Panc1 (cell line): ENCODE results near the gene PTK6. TPM values are rescaled to one million over a fixed set of nuclear protein-coding genes. Genes with fewer than 3 reads are reported as not detected.

Experiments
- ATAC-seq: fragments of 200-7000 bp; cut with Tn5 transposase; 2 replicates; pipeline ENCODE4 v1.9.1; 2020; ENCODE audit warnings: mild to moderate bottlenecking, moderate library complexity
- BruUV-seq: library from RNA; stranded (reverse); fragments of 400-500 nt; replicated peaks from 2 replicates; lab custom pipeline; 2021; lab: Mats Ljungman, UMichigan
- CTCF ChIA-PET: fragments of 300-600 bp; sonication (Branson Sonifier 250); formaldehyde crosslinking; loops from one replicate; lab custom pipeline; 2022; ENCODE audit warnings: antibody characterized with exemption; lab: Charles Lee
- POLR2A ChIA-PET: fragments of 300-600 bp; sonication (Branson Sonifier 250); formaldehyde crosslinking; loops from one replicate; lab custom pipeline; 2022; ENCODE audit warnings: antibody characterized with exemption; lab: Charles Lee
- DNase-seq: peaks from one replicate; pipeline ENCODE4 v3.0.0-alpha.2; 2010; ENCODE audit warnings: low read depth, low spot score
- H3K27ac ChIP-seq: 2 replicates; pipeline ENCODE4 v1.5.1; 2011; ENCODE audit warnings: mild to moderate bottlenecking, low read length, inconsistent platforms
- H3K27me3 ChIP-seq: fragments of 200-500 bp; sonication (Bioruptor generic); 2 replicates; pipeline ENCODE4 v1.6.0; 2014; ENCODE audit warnings: low read length, inconsistent platforms; ENCODE audit not compliant: control insufficient read depth, insufficient read depth
- H3K36me3 ChIP-seq: fragments of 200-500 bp; sonication (Bioruptor generic); 2 replicates; pipeline ENCODE4 v1.5.1; 2014; ENCODE audit warnings: inconsistent platforms, mild to moderate bottlenecking, low read length, moderate library complexity; ENCODE audit not compliant: control insufficient read depth, insufficient read depth
- H3K4me1 ChIP-seq: 2 replicates; pipeline ENCODE4 v1.5.1; 2011; ENCODE audit warnings: inconsistent platforms, mild to moderate bottlenecking, low read length, moderate library complexity; ENCODE audit not compliant: control insufficient read depth, insufficient read depth
- H3K4me3 ChIP-seq, 2 experiments: 2 replicates each; pipeline ENCODE4 v1.5.1; 2011 to 2012; ENCODE audit warnings: low read depth in 2 of 2, low read length in 2 of 2, mild to moderate bottlenecking in 2 of 2, inconsistent platforms in 1 of 2, moderate library complexity in 1 of 2
- H3K9me3 ChIP-seq: fragments of 200-500 bp; sonication (Bioruptor generic); 2 replicates; pipeline ENCODE4 v1.5.1; 2014; ENCODE audit warnings: low read depth, mild to moderate bottlenecking, inconsistent platforms, low read length, moderate library complexity; ENCODE audit not compliant: control insufficient read depth, insufficient read depth
- POLR2AphosphoS5 ChIP-seq: IDR thresholded peaks from 2 replicates; pipeline ENCODE4 v1.6.1; 2012; ENCODE audit warnings: mild to moderate bottlenecking, low read depth, low read length, moderate library complexity
- SIN3A ChIP-seq: IDR thresholded peaks from 2 replicates; pipeline ENCODE4 v1.6.1; 2012; ENCODE audit warnings: low read depth, mild to moderate bottlenecking, low read length, moderate library complexity, borderline replicate concordance; ENCODE audit not compliant: insufficient read depth
- TCF7L2 ChIP-seq: IDR thresholded peaks from 2 replicates; pipeline ENCODE4 v1.6.1; 2011; ENCODE audit warnings: mild to moderate bottlenecking, low read depth, low read length, inconsistent platforms
- in situ Hi-C: cut with HindIII; loops from 2 replicates; pipeline ENCODE4 v1.10.0; 2016; ENCODE audit warnings: low sequenced_read_pairs, low pct_unique_long_range_greater_than_20kb
- intact Hi-C: fragments of 100-400 bp; cut with micrococcal nuclease; formaldehyde crosslinking; loops from one replicate; pipeline ENCODE4 v1.10.0; 2022; ENCODE audit not compliant: unreplicated experiment
- total RNA-seq: library from RNA; stranded (reverse); gene quantifications from one replicate; pipeline ENCODE4 v1.2.1, GENCODE V29; 2021; ENCODE audit not compliant: unreplicated experiment
- TF ChIP-seq, protein P1 (sequence below): fragments of 450-650 bp; IDR thresholded peaks from 2 replicates; pipeline ENCODE4 v1.5.1; 2017; ENCODE audit warnings: mild to moderate bottlenecking
- TF ChIP-seq, protein P2 (sequence below), 2 experiments: IDR thresholded peaks; 2 replicates each; pipeline ENCODE4 v1.6.1; 2011 to 2012; ENCODE audit warnings: low read depth in 2 of 2, control low read depth in 1 of 2, low read length in 1 of 2, mild to moderate bottlenecking in 1 of 2, moderate library complexity in 1 of 2; ENCODE audit not compliant: insufficient read depth in 1 of 2

PTK6 gene
- total RNA-seq, 1 experiment from 2014 or later, result 6.5 TPM

DNA sequence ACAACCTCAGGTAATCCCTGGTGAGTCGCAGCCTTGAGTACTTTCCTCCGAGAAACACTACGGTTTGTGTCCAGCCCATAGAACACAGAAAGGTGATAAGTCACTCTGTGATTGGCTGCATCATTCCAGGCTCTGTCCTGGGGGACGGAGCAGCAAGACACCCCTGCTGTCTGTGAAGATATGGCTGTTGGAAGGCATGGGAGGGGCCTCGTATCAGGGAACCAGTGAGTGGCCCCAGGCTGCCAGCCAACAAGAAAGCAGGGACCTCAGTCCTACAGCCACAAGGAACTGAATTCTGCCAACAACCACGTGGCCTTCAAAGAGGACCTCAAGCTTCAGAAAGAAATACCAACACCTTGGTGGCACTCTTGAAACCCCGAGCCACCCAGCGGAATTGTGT lies 31.9 kb downstream of the PTK6 start:
- H3K4me1 ChIP-seq, result peaks cover 3% of the 10 kb centered on the region; the same call in 1 of the 2 replicates
- in situ Hi-C loops, result no loop called here
- no peak for DNase-seq
- H3K36me3 ChIP-seq, result no peaks in the 10 kb centered on the region
- no peaks in the 10 kb centered on the region for H3K27me3 ChIP-seq
- no peak for TF ChIP-seq SIN3A
- no peak overlapping the region for H3K4me3 ChIP-seq
- no TSS peak for BruUV-seq
- POLR2A ChIA-PET, result no interaction called here
- intact Hi-C loops, result no loop called here
- CTCF ChIA-PET, result no interaction called here
- H3K9me3 ChIP-seq, result no peaks in the 10 kb centered on the region
- no peak for ATAC-seq
- no peak overlapping the region for H3K27ac ChIP-seq

DNA sequence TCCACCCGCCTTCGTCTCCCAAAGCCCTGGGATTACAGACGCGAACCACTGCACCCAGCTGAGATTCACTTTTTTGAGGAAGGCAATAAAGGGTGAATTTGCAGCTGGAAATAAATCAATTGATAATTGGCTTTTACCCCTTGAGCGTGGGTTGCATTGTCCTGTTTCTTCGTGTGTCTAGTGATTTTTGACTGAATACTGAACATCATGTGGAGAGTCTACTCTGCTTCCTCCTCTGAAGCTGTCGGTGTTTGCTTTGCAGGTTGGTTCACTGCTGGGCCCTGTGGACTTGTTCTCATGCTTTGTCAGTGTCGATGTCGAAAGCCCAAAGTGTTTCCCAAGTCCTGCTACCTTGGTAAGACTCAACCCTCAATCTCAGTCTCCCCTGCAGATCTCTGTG lies 32.5 kb downstream of the PTK6 start:
- ATAC-seq, result no peak
- Histone ChIP-seq H3K27me3 (no peaks in the 10 kb centered on the region), H3K4me3 (no peak overlapping the region), H3K4me1 (peaks cover 3% of the 10 kb centered on the region; the same call in 1 of the 2 replicates), H3K27ac (no peak overlapping the region), H3K36me3 (no peaks in the 10 kb centered on the region), H3K9me3 (no peaks in the 10 kb centered on the region)
- in situ Hi-C loops, result no loop called here
- ChIA-PET CTCF (no interaction called here), POLR2A (no interaction called here)
- no peak for DNase-seq
- BruUV-seq, result no TSS peak
- TF ChIP-seq TCF7L2 (no peak), SIN3A (no peak)
- TF ChIP-seq, protein P1, sequence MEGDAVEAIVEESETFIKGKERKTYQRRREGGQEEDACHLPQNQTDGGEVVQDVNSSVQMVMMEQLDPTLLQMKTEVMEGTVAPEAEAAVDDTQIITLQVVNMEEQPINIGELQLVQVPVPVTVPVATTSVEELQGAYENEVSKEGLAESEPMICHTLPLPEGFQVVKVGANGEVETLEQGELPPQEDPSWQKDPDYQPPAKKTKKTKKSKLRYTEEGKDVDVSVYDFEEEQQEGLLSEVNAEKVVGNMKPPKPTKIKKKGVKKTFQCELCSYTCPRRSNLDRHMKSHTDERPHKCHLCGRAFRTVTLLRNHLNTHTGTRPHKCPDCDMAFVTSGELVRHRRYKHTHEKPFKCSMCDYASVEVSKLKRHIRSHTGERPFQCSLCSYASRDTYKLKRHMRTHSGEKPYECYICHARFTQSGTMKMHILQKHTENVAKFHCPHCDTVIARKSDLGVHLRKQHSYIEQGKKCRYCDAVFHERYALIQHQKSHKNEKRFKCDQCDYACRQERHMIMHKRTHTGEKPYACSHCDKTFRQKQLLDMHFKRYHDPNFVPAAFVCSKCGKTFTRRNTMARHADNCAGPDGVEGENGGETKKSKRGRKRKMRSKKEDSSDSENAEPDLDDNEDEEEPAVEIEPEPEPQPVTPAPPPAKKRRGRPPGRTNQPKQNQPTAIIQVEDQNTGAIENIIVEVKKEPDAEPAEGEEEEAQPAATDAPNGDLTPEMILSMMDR, result no peak
- intact Hi-C loops, result no loop called here

DNA sequence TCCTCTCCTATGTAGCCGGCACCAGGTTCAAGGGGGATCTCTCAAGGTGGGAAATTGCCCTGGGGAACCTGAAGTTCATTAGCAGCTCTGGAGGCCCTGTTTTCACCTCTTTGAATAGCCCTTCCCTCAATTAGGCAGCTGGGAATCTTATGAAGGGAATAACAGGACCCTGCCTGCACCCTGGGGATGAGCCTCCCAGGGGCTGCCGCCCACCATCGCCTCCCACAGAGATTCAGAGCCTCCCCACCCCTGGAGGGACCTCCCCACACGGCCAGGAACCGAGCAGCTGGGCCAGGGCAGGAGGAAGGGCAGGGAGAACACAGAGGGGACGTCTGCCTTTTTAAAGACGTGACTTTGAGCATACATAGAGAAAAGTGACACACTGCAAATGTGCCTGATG lies 33.7 kb downstream of the PTK6 start:
- Histone ChIP-seq H3K4me1 (peaks cover 3% of the 10 kb centered on the region; the same call in 1 of the 2 replicates), H3K36me3 (no peaks in the 10 kb centered on the region; the same call in 1 of the 2 replicates), H3K27me3 (no peaks in the 10 kb centered on the region), H3K4me3 (no peak overlapping the region), H3K9me3 (no peaks in the 10 kb centered on the region), H3K27ac (no peak overlapping the region)
- ChIA-PET POLR2A (no interaction called here), CTCF (no interaction called here)
- ATAC-seq, result no peak
- no TSS peak for BruUV-seq
- intact Hi-C loops (no loop called here), in situ Hi-C loops (no loop called here)
- TF ChIP-seq, protein P2, sequence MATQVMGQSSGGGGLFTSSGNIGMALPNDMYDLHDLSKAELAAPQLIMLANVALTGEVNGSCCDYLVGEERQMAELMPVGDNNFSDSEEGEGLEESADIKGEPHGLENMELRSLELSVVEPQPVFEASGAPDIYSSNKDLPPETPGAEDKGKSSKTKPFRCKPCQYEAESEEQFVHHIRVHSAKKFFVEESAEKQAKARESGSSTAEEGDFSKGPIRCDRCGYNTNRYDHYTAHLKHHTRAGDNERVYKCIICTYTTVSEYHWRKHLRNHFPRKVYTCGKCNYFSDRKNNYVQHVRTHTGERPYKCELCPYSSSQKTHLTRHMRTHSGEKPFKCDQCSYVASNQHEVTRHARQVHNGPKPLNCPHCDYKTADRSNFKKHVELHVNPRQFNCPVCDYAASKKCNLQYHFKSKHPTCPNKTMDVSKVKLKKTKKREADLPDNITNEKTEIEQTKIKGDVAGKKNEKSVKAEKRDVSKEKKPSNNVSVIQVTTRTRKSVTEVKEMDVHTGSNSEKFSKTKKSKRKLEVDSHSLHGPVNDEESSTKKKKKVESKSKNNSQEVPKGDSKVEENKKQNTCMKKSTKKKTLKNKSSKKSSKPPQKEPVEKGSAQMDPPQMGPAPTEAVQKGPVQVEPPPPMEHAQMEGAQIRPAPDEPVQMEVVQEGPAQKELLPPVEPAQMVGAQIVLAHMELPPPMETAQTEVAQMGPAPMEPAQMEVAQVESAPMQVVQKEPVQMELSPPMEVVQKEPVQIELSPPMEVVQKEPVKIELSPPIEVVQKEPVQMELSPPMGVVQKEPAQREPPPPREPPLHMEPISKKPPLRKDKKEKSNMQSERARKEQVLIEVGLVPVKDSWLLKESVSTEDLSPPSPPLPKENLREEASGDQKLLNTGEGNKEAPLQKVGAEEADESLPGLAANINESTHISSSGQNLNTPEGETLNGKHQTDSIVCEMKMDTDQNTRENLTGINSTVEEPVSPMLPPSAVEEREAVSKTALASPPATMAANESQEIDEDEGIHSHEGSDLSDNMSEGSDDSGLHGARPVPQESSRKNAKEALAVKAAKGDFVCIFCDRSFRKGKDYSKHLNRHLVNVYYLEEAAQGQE (IDR thresholded peaks at IDR 0.05; ENCODE audit: insufficient read depth in 1 of 2, low read depth in 2 of 2, low read length in 1 of 2), result no peak
- TF ChIP-seq SIN3A, result no peak
- TF ChIP-seq, protein P1, result no peak
- TF ChIP-seq POLR2AphosphoS5, result no peak
- TF ChIP-seq TCF7L2, result no peak
- no peak for DNase-seq
